Adrenal gland (tissue), 12 donors: ENCODE data around the gene ACVRL1. TPM values are rescaled to one million over a fixed set of nuclear protein-coding genes. Genes with fewer than 3 reads are reported as not detected.

Experiments
- DNase-seq, 7 donors: peaks; one replicate each; pipeline ENCODE4 v3.0.0-alpha.2; 2019 to 2020
- H3K27ac ChIP-seq, 5 donors: fragments of 200-600 bp; sonication (generic) in 4 of 5; 1 replicate in 3 of 5; 2 replicates in 2 of 5; pipeline versions ENCODE4 v1.5.1 to v1.8.0; 2016 to 2020; ENCODE audit warnings: mild to moderate bottlenecking in 1 of 5
- H3K27me3 ChIP-seq: fragments of 200-600 bp; 2 replicates; pipeline ENCODE4 v1.8.0; 2021
- H3K36me3 ChIP-seq, 2 donors: fragments of 200-600 bp; replicated peaks in 1 of 2; 1 replicate in 1 of 2; 2 replicates in 1 of 2; pipeline versions ENCODE4 v1.5.1 to v1.8.0; 2018 to 2022
- H3K4me1 ChIP-seq, 2 donors: fragments of 200-600 bp; replicated peaks in 1 of 2; 1 replicate in 1 of 2; 2 replicates in 1 of 2; pipeline versions ENCODE4 v1.5.1 to v1.8.0; 2018 to 2021
- H3K4me3 ChIP-seq, 4 donors: fragments of 200-600 bp; sonication (generic) in 3 of 4; one replicate each; pipeline ENCODE4 v1.5.1; 2016 to 2018
- H3K9me3 ChIP-seq, 3 donors: fragments of 200-600 bp; sonication (generic) in 1 of 3; replicated peaks in 1 of 3; 1 replicate in 2 of 3; 2 replicates in 1 of 3; pipeline versions ENCODE4 v1.5.1 to v1.8.0; 2016 to 2021
- CTCF ChIP-seq, 6 experiments: fragments of 450-650 bp in 4 of 6; fragments of 200-600 bp in 2 of 6; sonication (generic) in 1 of 6; IDR thresholded peaks; 1 replicate in 5 of 6; 2 replicates in 1 of 6; pipeline versions ENCODE4 v1.5.1 to v1.8.0; 2016 to 2021; ENCODE audit warnings: antibody characterized with exemption in 6 of 6, mild to moderate bottlenecking in 2 of 6, moderate library complexity in 1 of 6
- POLR2A ChIP-seq, 2 donors: fragments of 450-650 bp; IDR thresholded peaks; one replicate each; pipeline ENCODE4 v1.6.1; 2017; ENCODE audit warnings: antibody characterized with exemption in 2 of 2, mild to moderate bottlenecking in 2 of 2, moderate library complexity in 1 of 2
- WGBS, 4 donors: extraction: QIAGEN DNeasy Blood & Tissue Kit in 2 of 4; methylation state at CpG; one replicate each; pipeline versions ENCODE4 v1.1.5 to v1.1.7; 2013 to 2017; 5-methylcytosine and 5-hydroxymethylcytosine counted together
- intact Hi-C, 2 donors: fragments of 100-400 bp; cut with DNase I; formaldehyde crosslinking; loops; one replicate each; pipeline versions ENCODE4 v1.14.1 to v1.15.0; 2022 to 2023
- polyA plus RNA-seq, 3 donors: library from polyadenylated mRNA; stranded (reverse); fragments of 200-250 nt in 2 of 3; fragments of 350-450 nt in 1 of 3; fragmentation: Illumina TruSeq in 1 of 3; extraction: RNeasy Lipid Tissue Mini Kit (QIAGEN cat#74804) in 1 of 3; gene quantifications; one replicate each; pipeline ENCODE4 v1.2.3, GENCODE V29; 2013 to 2014
- total RNA-seq, 9 donors: library from RNA; depleted of rRNA in 4 of 9; stranded (reverse); fragments of >200 nt in 4 of 9; fragments of 120-200 nt in 1 of 9; fragmentation: NEBNext Ultra II Directional in 1 of 9; extraction: Animal tissue kit (Norgen Biotek cat#: 25700) in 1 of 9; gene quantifications; one replicate each; pipeline versions ENCODE4 v1.1.0 to v1.2.4, GENCODE V29; 2013 to 2023
- donor health status: healthy with polysubstance abuse.
- donor health status: Bipolar disorder and iron deficiency.
- donor health status: DM: yes; HTN: yes; CAD: no.
- donor health status: DM: no; HTN: no; CAD: no.
- donor health status: DM: no; HTN: no; CAD: no.
- donor health status: DM: yes; HTN: yes; CAD: no.

ACVRL1 gene
- total and polyA plus RNA-seq, 12 donors: 7.8 to 117 (median 43.7) TPM

DNA sequence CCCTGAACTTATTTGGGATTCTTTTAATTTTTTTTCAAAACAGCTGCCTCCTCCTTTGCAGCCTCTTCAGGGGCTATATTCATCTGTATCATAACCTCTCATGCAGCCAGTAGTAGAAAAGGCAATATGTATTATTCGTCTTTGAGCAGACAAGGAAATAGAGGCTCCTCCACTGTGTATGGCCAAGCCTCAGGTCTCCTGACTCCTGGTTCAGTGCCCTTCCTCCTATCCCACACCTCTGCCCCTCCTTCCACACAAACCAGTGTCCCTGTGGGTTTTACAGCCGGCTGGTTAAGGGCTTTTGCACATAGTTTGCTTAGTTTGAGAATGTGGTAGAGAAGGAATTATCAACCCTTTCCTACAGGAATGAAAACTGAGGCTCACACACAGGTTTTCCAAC lies 8.8 kb upstream of the ACVRL1 start:
- H3K4me1 ChIP-seq: no peaks in the 10 kb centered on the region
- H3K9me3 ChIP-seq: no peaks in the 10 kb centered on the region
- no peaks in the 10 kb centered on the region for H3K36me3 ChIP-seq
- no peak for DNase-seq
- H3K4me3 ChIP-seq: no peak overlapping the region
- H3K27ac ChIP-seq: peak overlapping the region in 1 of 5 donors; percentile 40
- intact Hi-C loops: loop anchor here in 1 of 2 donors (10.0 kb wide), 1 partner anchor 86 kb away; no protein-coding TSS in a partner anchor
- H3K27me3 ChIP-seq: no peaks in the 10 kb centered on the region
- TF ChIP-seq CTCF (IDR thresholded peaks at IDR 0.05) (no peak), POLR2A (IDR thresholded peaks at IDR 0.05) (no peak)
- 65 to 77% (median 75%) methylated on average over 2 of the region's 2 CpGs for WGBS, 4 donors

- DNase-seq: peak in 2 of 7 donors; percentile 17 to 53
- 64 to 89% (median 80%) methylated on average over 6 to 9 of the region's 9 CpGs for WGBS, 4 donors
- Histone ChIP-seq H3K4me3 (no peak overlapping the region), H3K27ac (peak overlapping the region in 1 of 5 donors; percentile 49), H3K36me3 (no peaks in the 10 kb centered on the region), H3K27me3 (no peaks in the 10 kb centered on the region), H3K4me1 (no peaks in the 10 kb centered on the region), H3K9me3 (no peaks in the 10 kb centered on the region)
- TF ChIP-seq CTCF (IDR thresholded peaks at IDR 0.05) (no peak), POLR2A (IDR thresholded peaks at IDR 0.05) (no peak)
- intact Hi-C loops: loop anchor here in 1 of 2 donors (10.0 kb wide), 1 partner anchor 86 kb away; no protein-coding TSS in a partner anchor
These were observed 8.4 kb upstream of the ACVRL1 start for GRCh38 chr12:51898937-51899336.

GRCh38 chr12:51900323-51900889 lies 6.9 kb upstream of the ACVRL1 start:
- H3K36me3 ChIP-seq: no peaks in the 10 kb centered on the region
- intact Hi-C loops: no loop called here
- 93 to 96% (median 94%) methylated on average over 35 to 43 of the region's 43 CpGs for WGBS, 4 donors
- H3K4me3 ChIP-seq: no peak overlapping the region
- H3K4me1 ChIP-seq: peaks cover 0 to 10% of the 10 kb centered on the region in 2 donors
- no peak for DNase-seq
- H3K27ac ChIP-seq: no peak overlapping the region
- TF ChIP-seq POLR2A (IDR thresholded peaks at IDR 0.05) (no peak), CTCF (IDR thresholded peaks at IDR 0.05) (no peak)
- H3K27me3 ChIP-seq: no peaks in the 10 kb centered on the region
- H3K9me3 ChIP-seq: no peaks in the 10 kb centered on the region

- intact Hi-C loops: no loop called here
- H3K36me3 ChIP-seq: no peaks in the 10 kb centered on the region
- H3K4me3 ChIP-seq: no peak overlapping the region
- no peak for DNase-seq
- H3K27ac ChIP-seq: no peak overlapping the region
- H3K4me1 ChIP-seq: peaks cover 0 to 18% of the 10 kb centered on the region in 2 donors
- no peaks in the 10 kb centered on the region for H3K27me3 ChIP-seq
- no peaks in the 10 kb centered on the region for H3K9me3 ChIP-seq
- WGBS, 4 donors: 73 to 79% (median 77%) methylated on average over 12 to 14 of the region's 14 CpGs
- no peak for TF ChIP-seq CTCF (IDR thresholded peaks at IDR 0.05)
- TF ChIP-seq POLR2A (IDR thresholded peaks at IDR 0.05): no peak
These were observed 6.0 kb upstream of the ACVRL1 start for GRCh38 chr12:51901121-51901817.
